CD4-positive, alpha-beta memory T cell (primary cell): ENCODE data around the gene TYMP. TPM values are rescaled to one million over a fixed set of nuclear protein-coding genes. Genes with fewer than 3 reads are reported as not detected.

Source experiments
- CTCF ChIA-PET: fragments of 350-600 bp; sonication (Branson Sonifier 250); formaldehyde crosslinking; loops from one replicate; lab custom pipeline; 2021; ENCODE audit warnings: inconsistent platforms; ENCODE audit not compliant: partially characterized antibody; lab: Charles Lee
- POLR2A ChIA-PET: fragments of 350-600 bp; sonication (Branson Sonifier 250); formaldehyde crosslinking; loops from one replicate; lab custom pipeline; 2021; ENCODE audit not compliant: partially characterized antibody; lab: Charles Lee
- DNase-seq, 5 donors: peaks; one replicate each; pipeline versions ENCODE4 v3.0.0 to v3.0.0-alpha.2; 2020 to 2022; ENCODE audit warnings: mixed read lengths in 1 of 5
- H3K27ac ChIP-seq: one replicate; pipeline ENCODE4 v1.7.0; 2013; ENCODE audit warnings: low read depth, low read length
- H3K27me3 ChIP-seq: 2 replicates; pipeline ENCODE4 v1.7.0; 2013; ENCODE audit warnings: mild to moderate bottlenecking, low read length, moderate library complexity; ENCODE audit not compliant: insufficient read depth
- H3K36me3 ChIP-seq: 2 replicates; pipeline ENCODE4 v1.7.0; 2013; ENCODE audit warnings: mild to moderate bottlenecking, low read length, moderate library complexity; ENCODE audit not compliant: insufficient read depth
- H3K4me1 ChIP-seq: 2 replicates; pipeline ENCODE4 v1.7.0; 2013; ENCODE audit warnings: mild to moderate bottlenecking, low read length, moderate library complexity; ENCODE audit not compliant: insufficient read depth
- H3K4me3 ChIP-seq, 2 donors: one replicate each; pipeline ENCODE4 v1.7.0; 2013; ENCODE audit warnings: low read length in 2 of 2, mild to moderate bottlenecking in 1 of 2
- H3K9me3 ChIP-seq, 2 donors: one replicate each; pipeline ENCODE4 v1.7.0; 2013; ENCODE audit warnings: low read length in 2 of 2, control low read depth in 1 of 2; ENCODE audit not compliant: control insufficient read depth in 1 of 2
- H3K27ac Mint-ChIP-seq, 7 donors: one replicate each; pipeline ENCODE4 v1.8.0; 2020 to 2021; ENCODE audit warnings: mixed read lengths in 7 of 7, mild to moderate bottlenecking in 6 of 7, inconsistent platforms in 3 of 7, moderate library complexity in 3 of 7
- H3K27me3 Mint-ChIP-seq, 2 donors: one replicate each; pipeline ENCODE4 v1.8.0; 2020 to 2021; ENCODE audit warnings: mixed read lengths in 2 of 2
- H3K36me3 Mint-ChIP-seq, 2 donors: one replicate each; pipeline ENCODE4 v1.8.0; 2020 to 2021; ENCODE audit warnings: mixed read lengths in 2 of 2, inconsistent platforms in 1 of 2, mild to moderate bottlenecking in 1 of 2
- H3K4me1 Mint-ChIP-seq, 4 donors: one replicate each; pipeline ENCODE4 v1.8.0; 2020 to 2021; ENCODE audit warnings: mixed read lengths in 4 of 4, mild to moderate bottlenecking in 1 of 4
- H3K4me3 Mint-ChIP-seq, 8 donors: one replicate each; pipeline ENCODE4 v1.8.0; 2020 to 2021; ENCODE audit warnings: mixed read lengths in 8 of 8, mild to moderate bottlenecking in 7 of 8, moderate library complexity in 6 of 8, inconsistent platforms in 3 of 8
- H3K9me3 Mint-ChIP-seq, 8 donors: one replicate each; pipeline ENCODE4 v1.8.0; 2020 to 2021; ENCODE audit warnings: mixed read lengths in 8 of 8, mild to moderate bottlenecking in 5 of 8, inconsistent platforms in 3 of 8, moderate library complexity in 1 of 8
- intact Hi-C: fragments of 100-400 bp; cut with micrococcal nuclease; formaldehyde crosslinking; loops from one replicate; pipeline ENCODE4 v1.15.1; 2023
- polyA plus RNA-seq, 2 donors: library from polyadenylated mRNA; unstranded; fragments of 300-500 nt; fragmentation: Illumina TruSeq; gene quantifications; one replicate each; pipeline ENCODE4 v1.2.3, GENCODE V29; 2021
- total RNA-seq, 2 experiments: library from RNA; stranded (reverse); gene quantifications; one replicate each; pipeline ENCODE4 v1.2.3, GENCODE V29; 2021

Gene TYMP
- total and polyA plus RNA-seq, 4 experiments from 2014 or later = 15.7 to 30.9 (median 20.0) TPM

- intact Hi-C loops = loop anchor here (5.0 kb wide), 1 partner anchor 39 kb away; the partner anchor contains the start of genes LMF2 and NCAPH2
- Histone ChIP-seq H3K4me3 (no peak overlapping the region), H3K27me3 (no peaks in the 10 kb centered on the region), H3K27ac (peak overlapping the region; percentile 59), H3K4me1 (peaks cover 53% of the 10 kb centered on the region), H3K9me3 (no peaks in the 10 kb centered on the region), H3K36me3 (no peaks in the 10 kb centered on the region)
- Mint-ChIP-seq H3K27ac (peak overlapping the region in 3 of 7 donors; percentile 15 to 87 (median 19)), H3K27me3 (no peaks in the 10 kb centered on the region), H3K9me3 (no peaks in the 10 kb centered on the region), H3K4me1 (peaks cover 28 to 58% (median 39%) of the 10 kb centered on the region in 4 donors), H3K4me3 (peak overlapping the region in 2 of 8 donors; percentile 65 to 78), H3K36me3 (no peaks in the 10 kb centered on the region)
- ChIA-PET POLR2A (interaction anchor here (1.1 to 6.8 kb wide), 11 partner anchors 7 to 75 kb away, joined by 3 to 151 read pairs (median 27); partner anchors contain the start of genes CHKB, LMF2, NCAPH2 and SCO2), CTCF (interaction anchor here (0.7 to 4.8 kb wide), 8 partner anchors 10 to 74 kb away, joined by 3 to 32 read pairs (median 12); partner anchors contain the start of genes SCO2 and SYCE3)
- no peak for DNase-seq
Observed at GRCh38 chr22:50546326-50547262, 16.8 kb upstream of the TYMP start.

- no peaks in the 10 kb centered on the region for H3K27me3 ChIP-seq
- Mint-ChIP-seq H3K9me3 (no peaks in the 10 kb centered on the region), H3K4me1 (peaks cover 28 to 58% (median 38%) of the 10 kb centered on the region in 4 donors), H3K4me3 (peak within 1 kb of the TSS; percentile 36 to 79 (median 69)), H3K27ac (peak within 1 kb of the TSS; percentile 70 to 91 (median 86)), H3K36me3 (no peaks in the 10 kb centered on the region), H3K27me3 (no peaks in the 10 kb centered on the region)
- CTCF ChIA-PET = interaction anchor here (0.7 to 2.7 kb wide), 6 partner anchors 15 to 305 kb away, joined by 3 to 23 read pairs (median 3); partner anchors contain the start of genes SCO2 and SYCE3
- H3K4me3 ChIP-seq = peak within 1 kb of the TSS; percentile 24 to 51
- intact Hi-C loops = loop anchor here (2.0 to 5.0 kb wide), 2 partner anchors 17 to 38 kb away; partner anchors contain the start of genes LMF2, NCAPH2 and SYCE3
- H3K36me3 ChIP-seq = no peaks in the 10 kb centered on the region
- peak within 1 kb of the TSS; percentile 59 for H3K27ac ChIP-seq
- DNase-seq = no peak
- H3K4me1 ChIP-seq = peaks cover 53% of the 10 kb centered on the region
- POLR2A ChIA-PET = interaction anchor here (1.0 to 2.8 kb wide), 8 partner anchors 13 to 75 kb away, joined by 3 to 27 read pairs (median 9); partner anchors contain the start of genes LMF2, NCAPH2, SCO2 and SYCE3
- H3K9me3 ChIP-seq = no peaks in the 10 kb centered on the region
Observed at GRCh38 chr22:50545522-50546325, 15.9 kb upstream of the TYMP start, which contains the start of gene KLHDC7B. Gene KLHDC7B (plus strand): TSS chr22:50545899. CDS start chr22:50546244, 345 bp downstream.

- Mint-ChIP-seq H3K9me3 (no peaks in the 10 kb centered on the region), H3K27me3 (no peaks in the 10 kb centered on the region), H3K36me3 (no peaks in the 10 kb centered on the region), H3K4me3 (peak overlapping the region in 7 of 8 donors; percentile 36 to 79 (median 69)), H3K4me1 (peaks cover 23 to 57% (median 37%) of the 10 kb centered on the region in 4 donors), H3K27ac (peak overlapping the region; percentile 70 to 91 (median 85))
- no peaks in the 10 kb centered on the region for H3K9me3 ChIP-seq
- intact Hi-C loops = loop anchor here (1.0 to 5.0 kb wide), 5 partner anchors 18 to 147 kb away; partner anchors contain the start of genes CHKB, LMF2, NCAPH2 and SYCE3
- peak overlapping the region; percentile 24 to 51 for H3K4me3 ChIP-seq
- H3K4me1 ChIP-seq = peaks cover 53% of the 10 kb centered on the region
- no peaks in the 10 kb centered on the region for H3K27me3 ChIP-seq
- ChIA-PET CTCF (interaction anchor here (1.0 to 2.7 kb wide), 4 partner anchors 16 to 76 kb away, joined by 3 to 23 read pairs (median 4); partner anchors contain the start of genes SCO2 and SYCE3), POLR2A (interaction anchor here (0.6 to 2.8 kb wide), 8 partner anchors 12 to 76 kb away, joined by 3 to 27 read pairs (median 9); partner anchors contain the start of genes LMF2, NCAPH2, SCO2 and SYCE3)
- no peaks in the 10 kb centered on the region for H3K36me3 ChIP-seq
- DNase-seq = peak in 1 of 5 donors; percentile 27
- peak overlapping the region; percentile 59 for H3K27ac ChIP-seq
Observed at GRCh38 chr22:50544746-50545253, 15.0 kb upstream of the TYMP start.

GRCh38 chr22:50544078-50544745, 14.4 kb upstream of the TYMP start:
- peaks cover 26 to 62% (median 42%) of the 10 kb centered on the region in 4 donors for H3K4me1 Mint-ChIP-seq

GRCh38 chr22:50542416-50542927, 12.7 kb upstream of the TYMP start:
- Mint-ChIP-seq H3K4me3 (peak overlapping the region in 6 of 8 donors; percentile 3 to 62 (median 53)), H3K4me1 (peaks cover 31 to 66% (median 51%) of the 10 kb centered on the region in 4 donors), H3K27ac (peak overlapping the region; percentile 59 to 97 (median 91)), H3K9me3 (peaks cover 0 to 1% (median 0%) of the 10 kb centered on the region in 8 donors), H3K36me3 (no peaks in the 10 kb centered on the region), H3K27me3 (no peaks in the 10 kb centered on the region)
- Histone ChIP-seq H3K27me3 (no peaks in the 10 kb centered on the region), H3K27ac (no peak overlapping the region), H3K36me3 (no peaks in the 10 kb centered on the region), H3K4me3 (no peak overlapping the region), H3K9me3 (no peaks in the 10 kb centered on the region), H3K4me1 (peaks cover 59% of the 10 kb centered on the region)
- intact Hi-C loops = no loop called here
- POLR2A ChIA-PET = interaction anchor here (1.0 to 10.4 kb wide), 2 partner anchors 14 to 79 kb away, joined by 3 to 321 read pairs; partner anchors contain the start of genes SCO2 and TYMP
- CTCF ChIA-PET = interaction anchor here (1.4 to 9.2 kb wide), 2 partner anchors 15 to 79 kb away, joined by 7 to 135 read pairs; partner anchors contain the start of genes SCO2 and TYMP
- DNase-seq = no peak

More at GRCh38 chr22:50544078-50544745, 14.4 kb upstream of the TYMP start:
- Mint-ChIP-seq H3K27me3 (no peaks in the 10 kb centered on the region), H3K4me3 (peak overlapping the region in 7 of 8 donors; percentile 64 to 79 (median 69)), H3K27ac (peak overlapping the region; percentile 42 to 91 (median 85)), H3K36me3 (no peaks in the 10 kb centered on the region), H3K9me3 (no peaks in the 10 kb centered on the region)
- peak overlapping the region; percentile 24 to 51 for H3K4me3 ChIP-seq
- H3K27me3 ChIP-seq = no peaks in the 10 kb centered on the region
- intact Hi-C loops = loop anchor here (1.0 to 2.0 kb wide), 4 partner anchors 19 to 147 kb away; partner anchors contain the start of genes CHKB and SYCE3
- peak; percentile 72 to 82 (median 76) for DNase-seq
- peak overlapping the region; percentile 59 for H3K27ac ChIP-seq
- no peaks in the 10 kb centered on the region for H3K9me3 ChIP-seq
- H3K4me1 ChIP-seq = peaks cover 51% of the 10 kb centered on the region
- ChIA-PET POLR2A (interaction anchor here (0.6 to 2.8 kb wide), 8 partner anchors 12 to 77 kb away, joined by 3 to 27 read pairs (median 9); partner anchors contain the start of genes LMF2, NCAPH2, SCO2 and SYCE3), CTCF (interaction anchor here (1.0 to 9.2 kb wide), 5 partner anchors 17 to 76 kb away, joined by 3 to 135 read pairs (median 5); partner anchors contain the start of genes SCO2, SYCE3 and TYMP)
- no peaks in the 10 kb centered on the region for H3K36me3 ChIP-seq
